Endothelial cell of umbilical vein (primary cell): ENCODE measurements around the gene BRD1.

ENCODE experiments used
- CTCF ChIP-seq, 2 donors: IDR thresholded peaks; 1 replicate in 1 of 2; 2 replicates in 1 of 2; pipeline ENCODE4 v1.5.1; 2011; ENCODE audit warnings: low read length in 2 of 2, mild to moderate bottlenecking in 2 of 2, moderate library complexity in 2 of 2, control low read depth in 1 of 2, inconsistent platforms in 1 of 2, low read depth in 1 of 2; ENCODE audit not compliant: insufficient read depth in 1 of 2; ENCODE audit errors: extremely low read depth in 1 of 2
- EZH2 ChIP-seq: IDR thresholded peaks from 2 replicates; pipeline ENCODE4 v1.6.1; 2012; ENCODE audit warnings: borderline replicate concordance, low read depth, mild to moderate bottlenecking, moderate library complexity, low read length, inconsistent platforms; ENCODE audit not compliant: severe bottlenecking

- TF ChIP-seq EZH2: no peak
- no peak for TF ChIP-seq CTCF (IDR thresholded peaks at IDR 0.05; ENCODE audit: extremely low read depth in 1 of 2, insufficient read depth in 1 of 2, low read depth in 1 of 2, low read length in 2 of 2)
These were observed 91.7 kb downstream of the BRD1 start for GRCh38 chr22:49735901-49736421.
